ENCODE results near the gene SLC39A12. TPM values are rescaled to one million over a fixed set of nuclear protein-coding genes. Genes with fewer than 3 reads are reported as not detected.

The SLC39A12 gene
- total RNA-seq, 2 experiments from 2014 or later, result not detected

DNA sequence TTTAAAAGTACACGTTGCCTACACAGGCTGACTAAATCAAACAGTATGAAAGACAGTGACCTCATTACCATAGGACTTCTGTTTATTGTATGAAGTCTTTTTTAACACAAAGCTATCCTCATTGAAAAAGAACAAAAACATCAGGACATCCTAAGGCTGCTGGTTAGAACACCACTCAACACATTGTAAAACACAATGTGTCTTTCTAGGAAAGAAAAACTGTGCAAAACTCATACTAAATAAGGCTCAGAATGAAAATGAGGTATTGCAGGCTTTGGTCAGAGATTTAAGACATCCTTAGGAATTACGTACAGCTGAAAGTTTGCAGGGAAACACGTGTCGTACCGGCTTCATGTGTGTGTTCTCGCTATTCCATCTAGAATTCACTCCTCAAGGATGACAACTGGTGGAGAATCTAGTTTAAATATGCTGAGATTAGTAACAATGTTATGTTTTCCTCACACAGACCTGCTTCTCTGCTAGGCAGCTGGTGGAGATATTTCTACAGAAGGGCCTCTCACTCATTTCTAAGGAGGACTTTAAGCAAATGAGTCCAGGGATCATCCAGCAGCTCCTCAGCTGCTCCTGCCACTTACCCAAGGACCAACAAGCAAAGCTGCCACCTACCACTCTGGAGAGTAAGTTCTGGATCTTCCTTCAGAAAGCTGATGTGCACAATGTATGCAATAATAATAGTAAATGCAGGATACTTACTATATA is 29.3 kb downstream of the SLC39A12 start:
- Mint-ChIP-seq H3K27me3 (ENCODE audit: low read depth) (no peaks in the 10 kb centered on the region), H3K9me3 (ENCODE audit: insufficient read depth) (no peaks in the 10 kb centered on the region)
- CTCF ChIA-PET, result no interaction called here

DNA sequence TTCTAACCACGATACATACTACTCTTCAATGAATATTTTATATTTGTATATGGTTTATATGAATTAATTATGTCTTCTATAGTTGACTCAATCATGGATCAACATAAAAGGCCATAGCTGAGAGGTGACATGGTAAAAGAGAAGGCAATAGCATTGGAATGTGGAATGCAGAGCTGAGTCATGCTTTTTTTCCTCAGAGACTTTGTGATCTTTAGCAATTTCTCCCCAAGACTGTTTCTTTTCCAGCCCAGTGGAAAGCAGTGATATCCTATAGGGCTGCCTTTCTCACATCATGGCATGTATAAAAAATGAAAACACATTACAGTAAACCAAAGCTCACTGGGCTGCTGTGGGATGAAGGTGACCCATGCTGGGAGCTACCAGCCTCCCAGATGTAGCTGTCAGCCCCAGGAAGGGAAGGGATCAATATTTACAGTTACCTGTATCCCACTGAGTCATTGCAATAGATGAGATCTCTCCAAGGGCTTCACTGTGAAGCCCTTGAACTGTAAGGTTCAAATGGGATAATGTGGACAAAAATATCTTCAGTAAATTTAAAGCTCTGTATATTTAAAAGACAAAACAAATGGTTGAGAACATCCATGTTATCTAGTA is 30.2 kb downstream of the SLC39A12 start:
- Mint-ChIP-seq H3K36me3 (ENCODE audit: low read depth) (no peaks in the 10 kb centered on the region), H3K4me1 (ENCODE audit: low read depth) (no peaks in the 10 kb centered on the region), H3K27me3 (ENCODE audit: low read depth) (no peaks in the 10 kb centered on the region), H3K4me3 (no peak overlapping the region), H3K27ac (no peak overlapping the region), H3K9me3 (ENCODE audit: insufficient read depth) (no peaks in the 10 kb centered on the region)
- ATAC-seq, result no peak
- DNase-seq, result no peak
- ChIA-PET POLR2A (no interaction called here), CTCF (no interaction called here)

More for the DNA sequence above, 29.3 kb downstream of the SLC39A12 start:
- Mint-ChIP-seq H3K4me3 (no peak overlapping the region), H3K27ac (no peak overlapping the region), H3K36me3 (ENCODE audit: low read depth) (no peaks in the 10 kb centered on the region), H3K4me1 (ENCODE audit: low read depth) (no peaks in the 10 kb centered on the region)
- POLR2A ChIA-PET, result no interaction called here
- DNase-seq, result no peak
- ATAC-seq, result no peak

DNA sequence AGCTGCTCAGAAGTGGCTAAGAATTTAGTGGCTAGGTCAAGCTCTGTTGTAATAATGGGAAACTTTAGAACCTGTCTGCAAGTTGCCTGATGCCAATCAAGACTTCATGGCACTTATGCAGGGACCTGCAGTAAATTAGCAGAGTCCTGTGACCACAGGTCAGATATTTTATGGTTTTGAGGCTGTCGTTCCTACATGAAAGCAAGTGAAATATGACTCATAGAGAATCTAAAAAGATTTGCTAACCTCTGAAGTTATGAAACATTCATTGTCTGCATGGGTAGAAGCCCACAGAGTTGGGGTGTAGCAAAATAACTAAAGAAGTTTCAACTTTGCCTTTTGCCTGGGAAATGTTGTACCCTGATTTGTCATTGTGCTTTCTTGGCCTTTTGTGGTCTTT is 32.3 kb downstream of the SLC39A12 start:
- H3K27me3 Mint-ChIP-seq (ENCODE audit: low read depth), result no peaks in the 10 kb centered on the region
- DNase-seq, result no peak
- ChIA-PET CTCF (no interaction called here), POLR2A (no interaction called here)
- no peak overlapping the region for H3K27ac Mint-ChIP-seq
- H3K36me3 Mint-ChIP-seq (ENCODE audit: low read depth), result no peaks in the 10 kb centered on the region
- H3K4me1 Mint-ChIP-seq (ENCODE audit: low read depth), result no peaks in the 10 kb centered on the region
- no peaks in the 10 kb centered on the region for H3K9me3 Mint-ChIP-seq (ENCODE audit: insufficient read depth)
- ATAC-seq, result no peak
- no peak overlapping the region for H3K4me3 Mint-ChIP-seq

DNA sequence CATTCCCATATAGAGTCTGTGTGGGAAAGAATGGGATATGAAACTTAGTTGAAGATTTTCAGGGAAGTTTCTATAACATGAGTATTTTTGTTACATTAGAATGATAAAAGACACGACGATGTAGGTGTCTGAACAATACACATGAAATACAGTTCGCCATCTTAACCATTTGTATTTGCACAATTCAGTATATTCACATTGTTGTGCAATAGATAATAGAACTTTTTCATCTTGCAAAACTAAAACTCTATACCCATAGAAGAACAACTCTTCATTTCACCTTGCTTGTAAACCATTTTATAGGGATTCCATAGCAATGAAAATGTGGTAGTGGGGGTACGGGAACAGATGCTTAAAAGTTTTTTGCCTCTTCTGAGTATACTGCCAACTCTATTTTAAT is 32.8 kb downstream of the SLC39A12 start:
- Mint-ChIP-seq H3K4me1 (ENCODE audit: low read depth) (no peaks in the 10 kb centered on the region), H3K9me3 (ENCODE audit: insufficient read depth) (no peaks in the 10 kb centered on the region), H3K27me3 (ENCODE audit: low read depth) (no peaks in the 10 kb centered on the region), H3K27ac (no peak overlapping the region), H3K36me3 (ENCODE audit: low read depth) (no peaks in the 10 kb centered on the region), H3K4me3 (no peak overlapping the region)
- DNase-seq (no peak), ATAC-seq (no peak)
- ChIA-PET CTCF (no interaction called here), POLR2A (no interaction called here)

DNA sequence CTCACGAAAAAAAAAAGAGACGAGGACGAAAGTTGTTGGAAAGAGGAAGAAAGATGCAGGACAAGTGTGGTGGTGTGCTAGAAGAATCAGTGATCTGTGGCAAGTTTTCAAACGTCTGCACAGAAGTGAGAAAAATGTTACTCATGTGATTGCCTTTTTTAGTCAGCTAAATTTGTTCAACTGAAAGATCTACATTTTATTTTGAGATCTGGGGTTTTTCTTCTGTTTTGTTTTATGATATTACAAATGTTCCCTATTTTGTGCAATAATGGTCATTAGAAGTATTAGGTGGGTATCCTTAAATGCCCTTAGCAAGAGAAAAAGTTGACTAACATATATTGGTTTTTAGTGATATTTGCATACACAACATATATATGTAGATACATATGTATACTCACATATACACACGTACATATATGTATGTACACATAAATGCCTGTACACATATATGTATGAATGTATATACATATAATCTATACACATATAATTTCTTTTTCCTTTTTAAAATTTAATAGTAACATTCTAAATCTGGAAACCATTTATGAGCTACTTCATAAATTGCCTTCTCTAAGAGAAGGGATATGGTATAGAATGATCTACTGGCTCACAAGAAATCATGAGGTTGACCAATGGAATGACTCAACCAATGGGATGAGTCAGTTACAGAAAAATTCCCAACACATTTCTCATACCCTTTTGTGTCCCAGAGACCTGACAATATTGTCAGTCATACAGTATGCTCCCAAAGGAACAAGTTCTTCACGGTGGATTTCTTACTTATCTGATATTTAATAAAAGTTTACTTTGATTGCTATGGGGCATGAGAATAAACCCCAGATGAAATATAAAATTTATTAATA is 38.4 kb downstream of the SLC39A12 start:
- Mint-ChIP-seq H3K36me3 (ENCODE audit: low read depth) (no peaks in the 10 kb centered on the region), H3K27me3 (ENCODE audit: low read depth) (no peaks in the 10 kb centered on the region), H3K4me1 (ENCODE audit: low read depth) (no peaks in the 10 kb centered on the region), H3K4me3 (no peak overlapping the region), H3K27ac (no peak overlapping the region), H3K9me3 (ENCODE audit: insufficient read depth) (no peaks in the 10 kb centered on the region)
- no peak for DNase-seq
- ChIA-PET CTCF (no interaction called here), POLR2A (no interaction called here)
- ATAC-seq, result no peak

DNA sequence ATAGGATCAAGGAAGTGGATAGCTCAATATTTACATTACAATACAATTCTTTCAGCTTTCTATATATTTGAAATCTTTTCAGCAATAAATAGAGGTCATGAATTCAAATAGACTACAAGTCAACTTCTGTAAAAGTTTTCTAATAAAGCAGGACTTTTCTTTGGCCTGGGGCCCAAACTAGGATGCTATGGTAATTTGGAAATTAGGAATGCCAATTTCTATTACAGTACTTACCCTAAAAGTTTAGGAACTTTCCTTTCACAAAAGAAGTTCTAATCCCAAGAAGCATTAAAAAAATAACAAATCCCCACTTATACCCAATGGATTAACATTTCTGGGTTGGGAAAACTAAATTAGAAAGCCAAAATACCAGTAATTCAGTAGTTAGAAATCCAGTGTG is 40.5 kb downstream of the SLC39A12 start:
- Mint-ChIP-seq H3K27me3 (ENCODE audit: low read depth) (no peaks in the 10 kb centered on the region), H3K36me3 (ENCODE audit: low read depth) (no peaks in the 10 kb centered on the region), H3K4me1 (ENCODE audit: low read depth) (no peaks in the 10 kb centered on the region), H3K9me3 (ENCODE audit: insufficient read depth) (no peaks in the 10 kb centered on the region), H3K27ac (no peak overlapping the region), H3K4me3 (no peak overlapping the region)
- POLR2A ChIA-PET, result no interaction called here
- DNase-seq (no peak), ATAC-seq (no peak)
- CTCF ChIA-PET, result no interaction called here

DNA sequence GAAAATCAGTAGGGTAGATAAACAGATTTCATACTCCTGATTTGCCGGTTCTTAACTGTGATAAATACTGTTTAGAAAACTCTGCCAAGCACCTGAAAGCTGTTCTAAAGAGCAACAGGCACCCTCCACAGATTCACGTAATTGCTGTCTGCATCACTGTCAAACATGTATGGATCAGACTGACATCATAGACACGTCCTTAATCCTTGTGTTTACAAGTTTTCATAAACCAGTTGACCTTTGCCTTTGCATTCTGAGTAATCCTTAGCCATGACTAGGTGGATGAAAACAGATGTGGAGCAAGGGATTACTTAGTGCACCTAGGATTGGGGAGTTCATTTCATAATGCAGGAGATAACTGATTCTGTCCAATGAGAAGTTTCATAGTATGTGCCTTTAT is 41.6 kb downstream of the SLC39A12 start:
- Mint-ChIP-seq H3K36me3 (ENCODE audit: low read depth) (no peaks in the 10 kb centered on the region), H3K9me3 (ENCODE audit: insufficient read depth) (no peaks in the 10 kb centered on the region), H3K4me1 (ENCODE audit: low read depth) (no peaks in the 10 kb centered on the region), H3K27ac (no peak overlapping the region), H3K4me3 (no peak overlapping the region), H3K27me3 (ENCODE audit: low read depth) (no peaks in the 10 kb centered on the region)
- POLR2A ChIA-PET, result no interaction called here
- ATAC-seq (no peak), DNase-seq (no peak)
- CTCF ChIA-PET, result no interaction called here

DNA sequence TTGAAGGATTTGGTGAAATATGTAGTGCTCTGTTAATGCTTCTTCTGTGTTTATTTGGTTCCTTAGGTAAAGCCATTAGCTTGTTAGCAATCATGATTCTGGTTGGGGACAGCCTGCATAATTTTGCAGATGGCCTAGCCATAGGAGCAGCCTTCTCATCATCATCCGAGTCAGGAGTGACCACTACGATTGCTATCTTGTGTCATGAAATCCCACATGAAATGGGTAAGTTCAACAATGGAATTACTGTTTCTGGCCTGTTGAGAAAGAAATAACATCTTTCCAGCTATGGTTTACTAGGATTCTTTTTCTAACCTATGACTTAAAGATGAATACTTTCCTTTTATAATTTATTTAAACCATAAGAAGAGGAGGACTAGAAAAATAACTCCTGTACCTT is 48.9 kb downstream of the SLC39A12 start:
- H3K9me3 Mint-ChIP-seq (ENCODE audit: insufficient read depth), result no peaks in the 10 kb centered on the region
- H3K4me3 Mint-ChIP-seq, result no peak overlapping the region
- CTCF ChIA-PET, result no interaction called here

DNA sequence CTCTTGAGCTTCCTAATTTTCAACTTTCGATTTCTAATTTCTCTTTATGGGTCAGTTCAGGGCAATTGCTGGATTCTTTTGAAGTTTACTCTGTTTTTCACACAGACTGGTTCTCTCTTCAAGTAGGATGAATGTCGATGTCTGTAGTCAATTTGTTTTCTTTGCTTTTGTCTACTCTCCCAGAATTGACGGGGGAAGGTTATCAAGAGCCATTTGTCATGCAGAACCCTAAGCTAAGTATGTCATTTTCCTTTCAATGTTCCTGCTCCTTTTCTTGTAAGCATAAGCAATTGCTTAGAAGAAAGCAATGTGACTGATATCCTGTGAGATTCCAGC is 53.7 kb downstream of the SLC39A12 start:
- no peak for DNase-seq
- Mint-ChIP-seq H3K36me3 (ENCODE audit: low read depth) (no peaks in the 10 kb centered on the region), H3K9me3 (ENCODE audit: insufficient read depth) (no peaks in the 10 kb centered on the region), H3K27me3 (ENCODE audit: low read depth) (no peaks in the 10 kb centered on the region), H3K4me3 (no peak overlapping the region), H3K4me1 (ENCODE audit: low read depth) (no peaks in the 10 kb centered on the region), H3K27ac (no peak overlapping the region)
- ATAC-seq, result no peak
- CTCF ChIA-PET, result no interaction called here
- POLR2A ChIA-PET, result no interaction called here

More for the DNA sequence above, 48.9 kb downstream of the SLC39A12 start:
- DNase-seq (no peak), ATAC-seq (no peak)
- POLR2A ChIA-PET, result no interaction called here
- H3K27ac Mint-ChIP-seq, result no peak overlapping the region
- H3K36me3 Mint-ChIP-seq (ENCODE audit: low read depth), result no peaks in the 10 kb centered on the region
- no peaks in the 10 kb centered on the region for H3K27me3 Mint-ChIP-seq (ENCODE audit: low read depth)
- H3K4me1 Mint-ChIP-seq (ENCODE audit: low read depth), result no peaks in the 10 kb centered on the region

DNA sequence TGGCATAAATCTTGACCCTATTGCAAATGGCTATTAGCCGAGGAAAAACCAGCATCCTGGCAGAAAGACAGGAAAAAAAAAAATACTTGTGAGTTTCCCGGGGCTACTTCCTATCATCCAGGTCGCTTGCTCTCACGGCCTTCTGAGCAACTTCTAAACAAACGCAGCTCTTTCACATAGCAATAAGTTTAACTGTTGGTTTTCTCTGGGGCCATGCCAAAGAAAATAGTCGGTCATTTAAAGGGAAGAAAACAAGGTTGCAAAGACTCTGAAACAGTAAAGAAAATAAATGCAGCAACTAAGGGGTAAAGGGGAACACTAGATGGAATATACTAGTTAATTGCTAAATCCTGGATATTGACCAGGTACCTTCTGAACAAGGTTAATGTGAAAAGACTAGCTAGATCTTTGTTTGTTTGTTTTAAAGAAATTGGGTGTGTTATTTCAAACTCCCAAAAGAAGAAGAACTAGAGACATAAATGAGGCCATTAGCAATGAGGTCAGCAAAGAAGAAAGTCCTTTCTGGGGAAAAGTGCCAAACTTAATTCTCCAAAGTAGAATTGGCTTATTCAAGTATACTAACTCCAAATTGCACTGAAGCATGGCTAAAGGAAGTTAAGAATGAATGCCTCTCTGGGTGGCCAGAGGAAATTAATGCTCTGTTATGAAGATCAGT is 54.2 kb downstream of the SLC39A12 start:
- ATAC-seq, result no peak

DNA sequence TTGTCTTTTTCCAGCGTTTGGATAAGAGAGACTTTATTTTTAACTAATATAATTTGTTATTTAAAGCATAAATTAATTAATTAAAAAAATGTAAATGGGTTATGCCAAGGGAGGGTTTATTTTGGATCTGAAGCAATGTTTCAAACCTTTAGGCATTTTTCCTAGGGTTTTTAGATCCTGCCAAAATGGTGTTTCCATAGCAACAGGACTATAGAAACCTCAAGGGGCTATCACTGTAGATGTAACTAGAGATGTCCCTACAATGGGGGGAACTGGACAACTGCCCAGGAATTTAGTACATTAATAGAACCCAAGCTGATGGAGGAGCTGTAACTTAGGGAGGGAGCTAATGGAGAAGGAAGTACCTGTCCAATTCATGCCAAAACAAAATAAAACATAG is 57.3 kb downstream of the SLC39A12 start:
- CTCF ChIA-PET, result no interaction called here
- no peak overlapping the region for H3K4me3 Mint-ChIP-seq
- ATAC-seq (no peak), DNase-seq (no peak)
- H3K27ac Mint-ChIP-seq, result no peak overlapping the region
- POLR2A ChIA-PET, result no interaction called here
- no peaks in the 10 kb centered on the region for H3K9me3 Mint-ChIP-seq (ENCODE audit: insufficient read depth)
- H3K4me1 Mint-ChIP-seq (ENCODE audit: low read depth), result no peaks in the 10 kb centered on the region
- no peaks in the 10 kb centered on the region for H3K27me3 Mint-ChIP-seq (ENCODE audit: low read depth)
- no peaks in the 10 kb centered on the region for H3K36me3 Mint-ChIP-seq (ENCODE audit: low read depth)

More for the DNA sequence above, 54.2 kb downstream of the SLC39A12 start:
- Mint-ChIP-seq H3K4me1 (ENCODE audit: low read depth) (no peaks in the 10 kb centered on the region), H3K36me3 (ENCODE audit: low read depth) (no peaks in the 10 kb centered on the region), H3K9me3 (ENCODE audit: insufficient read depth) (no peaks in the 10 kb centered on the region), H3K4me3 (no peak overlapping the region), H3K27me3 (ENCODE audit: low read depth) (no peaks in the 10 kb centered on the region), H3K27ac (no peak overlapping the region)
- DNase-seq, result no peak
- CTCF ChIA-PET, result no interaction called here
- POLR2A ChIA-PET, result interaction anchor here (0.6 kb wide), 1 partner anchor 1679 kb away, joined by 3 read pairs; no protein-coding TSS in a partner anchor

DNA sequence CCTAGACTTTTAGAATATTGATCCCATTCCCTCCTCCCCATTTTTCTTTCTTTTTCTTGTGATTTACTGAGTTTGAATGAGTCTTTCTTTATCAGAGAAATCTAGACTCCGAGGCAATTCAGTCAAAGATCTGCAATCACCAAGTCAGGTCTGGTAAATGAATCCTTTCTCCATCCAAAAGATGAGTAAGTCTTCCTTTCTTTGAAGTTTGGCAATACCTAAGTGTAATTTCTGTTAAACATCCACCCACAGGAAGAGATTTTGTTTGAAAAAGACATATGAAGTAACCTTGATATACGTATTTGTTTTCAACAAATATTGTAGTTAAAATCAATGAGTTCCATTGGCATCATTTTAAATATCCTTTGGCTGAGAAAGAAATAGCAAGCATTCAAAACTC is 58.3 kb downstream of the SLC39A12 start:
- Mint-ChIP-seq H3K4me1 (ENCODE audit: low read depth) (no peaks in the 10 kb centered on the region), H3K36me3 (ENCODE audit: low read depth) (no peaks in the 10 kb centered on the region), H3K27ac (no peak overlapping the region), H3K4me3 (no peak overlapping the region), H3K9me3 (ENCODE audit: insufficient read depth) (no peaks in the 10 kb centered on the region), H3K27me3 (ENCODE audit: low read depth) (no peaks in the 10 kb centered on the region)
- no peak for DNase-seq
- ChIA-PET POLR2A (no interaction called here), CTCF (no interaction called here)
- no peak for ATAC-seq

Measured in activated CD8-positive, alpha-beta T cell treated with anti-CD3 and anti-CD28 coated beads, Interleukin-2, amount 10 ng/mL, durations not matched to agents 7 days and 5 days (primary cell).